Measurements from ENCODE around the gene ISCU.

The ISCU gene

DNA sequence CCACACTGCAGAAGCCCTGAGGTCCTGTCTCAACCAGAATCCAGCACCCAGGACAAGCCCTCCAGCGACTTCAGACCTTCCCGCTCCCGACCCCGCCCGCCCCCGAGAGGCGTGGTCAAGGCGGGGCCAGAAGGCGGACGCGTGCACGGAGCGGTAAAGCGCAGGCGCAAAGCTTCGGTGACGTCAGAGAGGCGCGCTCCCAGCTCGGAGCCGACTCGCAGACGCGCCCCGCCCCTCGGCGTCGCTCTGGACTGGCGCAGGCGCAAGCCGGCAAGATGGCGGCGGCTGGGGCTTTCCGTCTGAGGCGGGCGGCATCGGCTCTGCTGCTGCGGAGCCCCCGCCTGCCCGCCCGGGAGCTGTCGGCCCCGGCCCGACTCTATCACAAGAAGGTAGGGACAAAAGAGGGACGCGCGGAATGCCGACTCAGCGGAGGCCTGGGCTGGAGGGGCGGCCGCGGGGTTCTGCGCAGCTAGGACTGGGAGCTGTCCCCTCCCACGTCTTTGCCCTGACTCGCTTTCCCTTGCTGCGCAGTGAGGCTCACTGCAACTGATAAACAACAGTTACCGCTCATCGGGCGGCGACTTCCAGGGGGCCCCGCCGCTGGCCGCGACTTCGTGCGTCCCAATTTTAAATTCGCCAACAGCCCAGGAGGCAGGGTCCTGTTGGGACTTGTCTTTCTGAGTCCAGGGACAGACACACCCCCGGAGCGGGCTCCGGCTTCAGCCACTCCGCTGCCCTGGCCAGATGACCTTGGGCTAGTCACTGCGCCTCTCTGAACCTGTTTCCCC is at the start of gene ISCU:
Gene ISCU, plus strand, starts transcription at position 249 of the 788 bp plus-strand sequence. Its CDS starts 27 bp downstream, at position 276.
- peak; percentile 95 for DNase-seq (ENCODE audit: low read depth, low spot score)

DNA sequence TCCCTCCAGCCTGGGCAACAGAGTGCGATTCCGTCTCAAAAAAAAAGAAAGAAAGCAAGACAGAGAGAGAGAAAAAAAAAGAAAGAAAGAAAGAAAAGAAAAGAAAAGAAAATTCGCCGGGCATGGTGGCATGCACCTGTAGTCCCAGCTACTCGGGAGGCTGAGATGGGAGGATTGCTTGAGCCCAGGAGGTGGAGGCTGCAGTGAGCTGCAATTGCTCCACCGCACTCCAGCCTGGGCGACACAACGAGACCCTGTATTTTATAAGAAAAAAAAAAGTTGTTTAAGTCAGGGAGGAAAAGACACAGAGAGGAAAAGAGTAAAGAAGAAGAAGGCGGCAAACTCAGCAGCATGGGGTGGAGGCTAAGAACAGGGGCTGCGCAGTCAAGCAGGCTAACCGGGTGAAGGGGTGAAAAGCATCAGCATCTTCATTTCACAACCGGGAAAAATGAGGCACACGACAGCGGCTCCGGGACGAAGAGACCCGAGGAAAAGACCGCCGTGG is 47.9 kb upstream of the ISCU start:
- DNase-seq (ENCODE audit: low read depth, low spot score) = no peak

DNA sequence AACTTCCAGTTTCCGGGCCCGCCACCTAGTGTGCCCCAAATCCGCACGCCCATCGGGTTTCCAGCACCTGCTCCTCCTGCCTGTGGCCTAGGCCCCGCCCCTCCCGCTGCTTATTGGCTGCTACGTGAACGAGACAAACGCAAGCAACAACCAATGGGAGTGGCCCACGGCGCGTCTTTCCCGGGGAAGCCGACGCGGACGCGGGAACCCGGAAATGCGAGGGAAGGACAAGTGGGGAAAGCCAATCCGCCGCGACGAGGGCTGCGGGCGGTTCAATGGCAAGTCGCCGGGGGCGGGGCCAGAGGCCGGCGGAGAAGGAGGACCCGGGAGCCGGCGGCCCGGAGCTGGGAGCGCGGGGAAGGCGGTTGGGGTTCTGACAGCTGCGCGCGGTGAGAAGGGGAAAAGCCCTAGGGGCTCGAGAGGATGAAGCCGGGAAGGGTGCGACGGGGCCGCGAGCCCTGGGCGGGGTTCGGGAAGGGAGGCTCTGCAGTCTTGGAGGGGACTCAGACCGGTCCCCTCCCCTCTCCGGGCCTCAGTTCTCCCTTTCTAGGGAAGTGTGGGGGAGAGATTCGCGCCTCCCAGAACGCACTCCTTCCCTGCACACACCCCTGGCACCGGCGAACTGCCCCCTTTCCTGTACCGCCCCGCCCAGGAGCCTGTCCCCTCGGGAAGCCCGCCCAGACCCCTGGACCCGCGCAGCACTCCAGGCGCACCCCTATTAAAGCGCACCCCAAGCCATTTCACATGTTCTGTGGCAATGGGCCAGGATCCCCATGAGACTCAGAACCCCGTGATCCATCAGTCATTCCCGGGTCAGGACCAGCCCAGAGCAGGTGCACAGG is 47.2 kb upstream of the ISCU start, which contains the start of gene FICD:
Gene FICD, plus strand, starts transcription at position 305 of the 842 bp plus-strand sequence. CDS start 1,696 bp downstream, outside the sequence.
- peak; percentile 97 for DNase-seq (ENCODE audit: low read depth, low spot score)

DNA sequence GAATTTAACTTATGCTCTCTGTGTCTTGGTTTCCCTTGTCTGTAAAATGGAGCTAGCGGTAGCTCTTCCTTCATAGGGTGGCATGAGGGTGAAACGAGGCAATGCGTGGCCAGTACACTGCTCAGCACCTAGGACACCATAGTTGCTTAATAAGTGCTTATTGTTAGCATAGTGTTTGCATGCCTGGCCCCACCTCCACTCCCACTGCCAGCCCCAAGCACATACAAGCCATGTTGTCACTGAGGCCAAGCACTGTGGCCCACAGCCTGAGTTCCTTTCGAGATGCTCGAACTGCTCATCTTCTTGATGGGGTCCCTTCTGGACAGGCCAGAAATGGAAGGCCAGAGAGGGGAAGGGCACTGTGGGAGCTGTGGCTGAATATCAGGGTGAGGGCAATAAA is 46.5 kb upstream of the ISCU start:
- DNase-seq (ENCODE audit: low read depth, low spot score) = no peak

DNA sequence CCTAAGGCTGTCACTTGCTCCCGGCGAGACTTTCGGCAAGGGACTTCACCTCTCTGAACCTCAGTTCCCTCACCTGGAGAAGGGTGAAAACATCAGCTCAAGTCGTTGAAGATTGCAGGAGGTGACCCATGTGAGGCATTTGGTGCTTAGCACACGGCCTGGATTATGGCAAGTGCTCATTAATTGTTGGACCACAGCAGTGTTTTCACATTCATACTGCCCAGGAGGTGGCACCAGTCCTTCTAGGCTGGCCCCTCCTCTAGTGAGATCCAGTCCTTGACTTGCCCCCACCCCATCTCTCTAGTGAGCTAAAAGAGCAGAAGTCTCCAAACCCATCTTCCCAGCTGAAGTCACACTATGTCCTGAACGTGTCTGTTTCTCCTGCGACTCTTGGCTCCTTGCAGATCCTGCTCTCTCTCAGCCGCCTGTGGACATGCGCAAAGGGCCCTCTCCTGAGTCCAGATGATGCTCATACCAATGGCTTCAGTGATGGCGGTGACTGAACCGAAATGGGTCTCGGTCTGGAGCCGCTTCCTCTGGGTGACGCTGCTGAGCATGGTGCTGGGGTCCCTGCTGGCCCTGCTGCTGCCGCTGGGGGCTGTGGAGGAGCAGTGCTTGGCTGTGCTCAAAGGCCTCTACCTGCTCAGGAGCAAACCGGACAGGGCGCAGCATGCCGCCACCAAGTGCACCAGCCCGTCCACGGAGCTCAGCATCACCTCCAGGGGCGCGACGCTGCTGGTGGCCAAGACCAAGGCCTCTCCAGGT is 45.7 kb upstream of the ISCU start:
- no peak for DNase-seq (ENCODE audit: low read depth, low spot score)

DNA sequence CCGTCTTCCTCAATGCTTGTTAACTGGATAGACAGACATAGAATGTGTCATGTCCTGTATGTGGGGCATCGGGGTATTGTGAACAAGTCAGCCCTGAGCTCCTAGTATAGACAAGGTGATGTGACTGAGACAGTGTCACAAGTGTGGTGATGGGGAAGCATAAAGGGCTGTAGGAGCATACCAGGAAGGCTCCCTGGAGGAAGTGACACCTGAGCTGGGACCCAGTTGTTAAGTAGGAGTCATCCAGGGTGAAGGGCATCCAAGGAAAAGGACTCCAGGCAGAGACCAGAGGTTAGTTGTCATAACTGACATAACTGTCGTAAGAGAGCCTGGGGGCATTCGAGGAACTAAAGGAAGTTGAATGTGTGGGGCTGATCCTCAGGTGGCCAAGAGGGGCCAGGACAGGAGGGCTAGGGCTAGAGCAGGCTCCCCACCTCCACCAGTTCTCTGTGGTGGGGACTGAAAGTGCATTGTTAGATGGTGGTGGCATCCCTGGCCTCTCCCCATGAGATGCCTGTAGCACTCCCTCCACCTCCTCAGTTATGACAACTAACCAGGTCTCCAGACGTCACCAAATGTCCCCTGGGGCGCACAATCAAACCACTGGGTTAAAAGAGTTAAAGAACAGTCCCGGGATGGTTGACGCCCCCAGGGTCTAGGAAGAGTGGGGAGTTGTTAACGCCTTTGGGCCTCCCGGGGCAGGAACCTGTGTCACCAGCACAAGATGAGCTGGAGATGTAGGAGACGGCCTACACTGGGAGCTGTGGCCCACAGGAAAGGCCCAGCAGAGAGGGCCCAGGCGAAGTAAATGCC is 44.9 kb upstream of the ISCU start:
- DNase-seq (ENCODE audit: low read depth, low spot score) = no peak

DNA sequence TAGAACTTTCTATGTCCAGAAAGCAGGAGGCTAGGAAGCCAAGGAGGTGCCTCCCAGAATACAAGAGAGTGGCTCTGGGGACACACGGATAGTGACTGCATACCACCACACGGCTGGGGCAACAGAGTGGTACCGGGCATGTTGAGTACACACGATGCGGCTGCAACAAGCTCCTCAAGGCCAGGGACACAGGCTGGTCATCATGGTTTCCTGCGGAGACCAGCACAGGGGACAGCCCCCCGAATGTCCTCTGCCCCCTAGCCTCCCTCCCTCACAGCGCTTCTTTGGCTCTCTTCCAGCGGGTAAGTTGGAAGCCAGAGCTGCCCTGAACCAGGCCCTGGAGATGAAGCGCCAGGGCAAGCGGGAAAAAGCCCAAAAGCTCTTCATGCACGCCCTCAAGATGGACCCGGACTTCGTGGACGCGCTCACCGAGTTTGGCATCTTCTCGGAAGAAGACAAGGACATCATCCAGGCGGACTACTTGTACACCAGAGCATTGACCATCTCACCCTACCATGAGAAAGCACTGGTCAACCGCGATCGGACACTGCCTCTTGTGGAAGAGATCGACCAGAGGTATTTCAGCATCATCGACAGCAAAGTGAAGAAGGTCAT is 44.2 kb upstream of the ISCU start:
- DNase-seq (ENCODE audit: low read depth, low spot score) = no peak

DNA sequence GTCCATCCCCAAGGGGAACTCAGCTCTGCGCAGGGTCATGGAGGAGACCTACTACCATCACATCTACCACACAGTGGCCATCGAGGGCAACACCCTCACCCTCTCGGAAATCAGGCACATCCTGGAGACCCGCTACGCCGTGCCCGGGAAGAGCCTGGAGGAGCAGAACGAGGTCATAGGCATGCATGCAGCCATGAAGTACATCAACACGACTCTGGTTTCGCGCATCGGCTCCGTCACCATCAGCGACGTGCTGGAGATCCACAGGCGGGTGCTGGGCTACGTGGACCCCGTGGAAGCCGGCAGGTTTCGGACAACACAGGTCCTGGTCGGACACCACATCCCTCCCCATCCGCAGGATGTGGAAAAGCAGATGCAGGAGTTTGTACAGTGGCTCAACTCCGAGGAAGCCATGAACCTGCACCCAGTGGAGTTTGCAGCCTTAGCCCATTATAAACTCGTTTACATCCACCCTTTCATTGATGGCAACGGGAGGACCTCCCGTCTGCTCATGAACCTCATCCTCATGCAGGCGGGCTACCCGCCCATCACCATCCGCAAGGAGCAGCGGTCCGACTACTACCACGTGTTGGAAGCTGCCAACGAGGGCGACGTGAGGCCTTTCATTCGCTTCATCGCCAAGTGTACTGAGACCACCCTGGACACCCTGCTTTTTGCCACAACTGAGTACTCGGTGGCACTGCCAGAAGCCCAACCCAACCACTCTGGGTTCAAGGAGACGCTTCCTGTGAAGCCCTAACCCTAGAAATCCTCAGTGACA is 43.5 kb upstream of the ISCU start:
- no peak for DNase-seq (ENCODE audit: low read depth, low spot score)

DNA sequence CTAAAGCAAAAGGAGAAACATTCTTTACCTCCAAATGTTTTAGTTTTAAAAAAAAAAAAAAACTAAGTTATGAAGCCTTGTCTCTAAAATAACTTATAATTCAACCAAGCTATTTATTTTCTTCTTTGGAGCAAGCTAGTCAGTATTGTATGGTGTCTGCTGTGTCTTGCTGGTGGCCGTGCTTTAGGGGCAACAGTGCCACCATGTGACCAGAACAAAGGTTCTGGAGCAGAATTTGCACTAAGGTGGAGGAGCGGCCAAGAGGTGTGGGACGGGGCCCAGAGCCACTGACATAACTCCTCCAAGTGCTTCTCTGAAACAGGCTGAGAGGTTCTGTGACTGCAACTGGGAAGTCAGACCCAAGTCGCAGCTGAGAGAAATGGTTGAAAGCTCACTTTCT is 42.8 kb upstream of the ISCU start:
- DNase-seq (ENCODE audit: low read depth, low spot score) = no peak

DNA sequence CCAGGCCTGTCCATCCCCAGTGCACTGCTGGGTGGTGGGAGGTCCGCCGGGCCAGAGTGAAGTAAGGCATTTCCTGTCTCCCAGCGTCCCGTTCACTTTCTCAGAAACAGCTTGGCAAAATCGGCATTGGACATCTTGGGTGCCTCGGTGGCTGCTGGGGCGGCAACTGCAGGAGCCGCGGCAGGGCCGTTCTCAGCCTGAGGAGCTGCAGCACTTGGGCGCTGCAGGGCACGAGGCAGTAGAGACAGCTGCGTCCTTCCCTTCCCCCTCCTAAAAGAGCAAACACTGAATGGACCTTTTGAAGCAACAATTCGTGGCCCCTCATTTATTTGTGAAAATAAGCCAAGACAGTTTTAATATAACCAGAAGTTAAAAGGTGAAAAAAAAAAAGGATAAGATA is 39.0 kb upstream of the ISCU start:
- no peak for DNase-seq (ENCODE audit: low read depth, low spot score)

DNA sequence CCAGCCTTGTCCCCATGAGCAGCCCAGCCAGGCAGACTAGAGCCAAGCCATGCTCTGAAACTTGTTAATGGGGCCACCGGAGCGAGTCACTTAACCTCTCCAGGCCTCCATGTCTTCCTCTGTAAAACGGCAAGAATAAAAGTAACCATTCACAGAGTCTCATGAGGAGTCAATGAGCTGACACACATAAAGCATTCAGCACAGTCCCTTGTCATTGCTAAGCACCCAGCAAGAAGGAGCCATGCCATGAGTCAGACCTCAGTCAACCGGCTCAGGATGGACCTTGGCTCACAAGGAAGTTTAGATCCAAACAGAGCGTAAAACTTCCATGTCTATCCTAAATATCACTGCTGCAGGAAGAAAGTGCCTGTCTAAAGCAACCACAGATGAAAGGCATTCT is 36.7 kb upstream of the ISCU start:
- no peak for DNase-seq (ENCODE audit: low read depth, low spot score)

DNA sequence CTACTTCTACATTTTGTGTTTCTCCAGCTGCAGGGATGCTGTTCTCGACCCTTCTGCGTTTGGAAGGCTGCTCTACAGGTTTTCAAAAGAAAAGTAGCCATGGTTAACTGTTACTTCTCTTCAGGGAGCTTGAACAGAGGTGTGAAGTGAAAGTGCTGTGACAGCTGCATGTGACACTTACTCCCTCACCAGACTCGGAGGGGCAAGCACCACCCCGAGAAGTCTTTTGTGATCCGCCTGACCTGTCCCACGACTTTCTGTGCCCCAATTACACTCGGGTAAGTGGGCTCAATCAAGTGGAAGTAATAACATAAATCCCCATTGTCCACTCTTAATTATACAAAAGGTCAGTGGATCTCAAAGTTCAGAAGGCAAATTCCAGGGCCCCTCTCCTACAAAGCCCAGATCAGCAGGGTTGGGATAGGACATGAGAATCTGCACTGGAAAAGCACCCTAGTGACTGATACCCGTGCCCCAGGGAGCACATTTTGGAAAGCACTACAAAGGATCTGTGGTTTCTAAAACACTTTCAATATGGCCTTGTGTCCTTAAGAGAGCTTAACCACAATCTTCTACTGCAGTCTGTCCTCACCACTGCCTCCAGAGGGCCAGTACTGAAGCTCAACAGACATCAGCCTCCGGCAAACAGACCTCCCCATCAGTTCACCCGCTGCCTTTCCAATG is 35.8 kb upstream of the ISCU start:
- no peak for DNase-seq (ENCODE audit: low read depth, low spot score)

DNA sequence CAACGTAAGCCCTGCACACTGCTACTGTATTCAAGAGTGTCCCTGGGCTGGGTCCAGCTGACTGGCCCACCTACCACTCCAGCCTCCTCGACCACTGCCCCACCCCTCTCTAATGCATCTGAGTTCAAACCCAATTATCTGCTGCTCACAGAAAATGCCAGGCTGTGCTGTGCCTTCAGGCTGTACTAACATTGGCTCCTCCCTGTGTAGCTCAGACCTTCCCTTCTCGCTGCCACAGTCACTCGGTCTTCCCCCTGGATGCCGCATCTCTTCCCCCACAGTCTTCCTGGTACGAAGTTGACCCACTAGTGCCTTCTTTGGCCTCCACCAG is 35.3 kb upstream of the ISCU start:
- no peak for DNase-seq (ENCODE audit: low read depth, low spot score)

DNA sequence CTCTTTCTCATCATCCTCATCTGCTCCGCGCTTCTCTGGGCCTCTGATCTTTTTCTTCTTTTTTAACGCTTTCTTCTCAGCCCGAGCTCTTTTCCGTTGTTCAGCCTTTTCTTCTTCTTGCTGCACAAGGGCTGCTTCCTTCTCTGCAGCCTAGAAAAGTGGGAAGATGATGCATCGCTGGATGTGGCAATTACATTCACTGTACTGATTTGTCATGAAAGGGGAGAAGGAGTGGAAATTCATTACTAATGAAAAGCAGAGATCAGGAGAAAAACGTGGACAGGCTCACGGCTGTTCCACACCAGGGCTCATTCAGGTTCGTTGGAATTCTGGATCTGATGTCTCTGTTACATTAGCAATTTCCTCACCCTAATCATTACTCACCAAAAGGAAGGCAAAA is 32.2 kb upstream of the ISCU start:
- no peak for DNase-seq (ENCODE audit: low read depth, low spot score)

DNA sequence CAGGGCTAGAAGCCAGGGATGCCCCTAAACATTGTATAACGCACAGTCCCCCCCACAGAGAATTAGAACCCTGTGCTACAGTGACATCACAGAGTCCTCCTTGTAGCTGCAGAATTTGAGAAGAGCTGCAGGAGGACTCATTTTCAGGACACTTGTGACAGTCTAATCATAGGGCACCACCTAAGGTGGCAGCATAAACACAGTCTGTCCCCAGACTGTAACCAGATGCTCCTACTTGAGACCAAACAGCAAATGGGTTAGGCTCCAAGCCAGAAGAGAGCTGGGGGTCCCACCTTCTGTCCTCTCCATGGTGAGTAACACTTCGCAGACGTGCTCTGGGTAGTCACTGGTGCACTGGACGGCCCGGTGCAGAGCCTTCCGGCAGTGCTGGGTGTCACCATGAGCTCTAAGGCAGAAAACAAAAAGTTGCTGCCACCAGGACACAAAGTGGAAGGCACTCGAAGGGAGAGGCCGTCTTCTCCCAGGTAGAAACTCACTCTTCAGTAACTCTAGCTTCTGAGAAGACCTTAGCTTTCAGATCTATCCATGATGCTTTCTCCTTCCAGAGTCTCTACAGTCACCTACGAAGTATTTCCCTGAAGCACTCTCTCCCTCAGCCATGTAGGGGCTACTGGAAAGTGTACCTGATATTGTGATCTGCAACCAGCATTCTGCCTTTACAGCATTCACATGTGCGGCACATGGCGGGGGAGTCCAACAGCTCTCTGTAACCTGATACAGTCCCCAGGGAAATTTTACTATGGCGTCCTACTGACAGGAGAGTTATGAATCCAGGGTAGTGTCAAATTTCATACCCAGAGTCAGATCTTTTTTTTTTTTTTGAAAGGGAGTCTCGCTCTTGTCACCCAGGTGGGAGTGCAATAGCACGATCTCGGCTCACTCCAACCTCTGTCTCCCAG is 30.2 kb upstream of the ISCU start:
- no peak for DNase-seq (ENCODE audit: low read depth, low spot score)

DNA sequence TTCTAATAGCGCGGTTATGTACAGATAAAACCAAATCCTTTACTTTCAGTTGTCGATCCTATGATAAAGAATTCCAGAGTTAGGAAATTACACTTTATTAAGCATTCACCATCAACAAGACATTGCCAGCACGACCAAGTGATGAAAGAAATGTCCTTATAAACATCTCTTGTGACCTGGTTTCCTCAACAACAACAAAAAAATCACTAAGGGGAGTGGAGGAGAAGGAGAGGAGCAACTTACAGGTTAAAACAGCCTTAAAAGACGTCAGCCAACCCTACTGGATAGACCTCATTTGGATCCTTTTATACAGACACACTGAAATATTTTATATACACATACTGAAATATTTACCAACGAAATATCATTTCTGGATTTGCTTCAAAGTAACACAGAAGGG is 24.2 kb upstream of the ISCU start:
- DNase-seq (ENCODE audit: low read depth, low spot score) = no peak

DNA sequence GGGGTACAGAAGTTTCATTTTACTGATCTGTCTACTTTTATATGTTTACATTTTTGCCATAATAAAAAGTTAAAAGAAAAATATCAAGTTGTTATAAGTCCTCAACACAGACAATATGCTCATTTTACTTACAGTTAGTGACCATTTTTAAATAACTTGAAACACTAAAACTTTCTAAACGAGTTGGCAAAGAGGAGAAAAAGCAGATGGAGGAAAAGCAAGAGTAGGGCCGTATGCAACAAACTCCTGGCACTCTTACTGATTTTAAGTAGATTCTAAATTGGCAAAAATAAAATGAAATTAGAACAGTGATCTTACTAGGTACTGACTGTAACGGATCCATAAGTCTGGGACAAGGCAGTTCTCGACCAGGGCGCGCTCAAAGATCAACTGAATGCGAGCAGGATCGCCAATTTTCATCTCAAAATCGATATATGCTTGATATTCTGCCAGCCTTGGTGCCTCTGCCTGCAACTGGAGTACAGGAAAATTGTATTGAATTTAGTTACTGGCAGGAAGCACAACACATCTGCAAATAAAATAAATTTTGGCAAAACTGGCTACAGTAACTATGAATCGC is 23.7 kb upstream of the ISCU start:
- no peak for DNase-seq (ENCODE audit: low read depth, low spot score)

DNA sequence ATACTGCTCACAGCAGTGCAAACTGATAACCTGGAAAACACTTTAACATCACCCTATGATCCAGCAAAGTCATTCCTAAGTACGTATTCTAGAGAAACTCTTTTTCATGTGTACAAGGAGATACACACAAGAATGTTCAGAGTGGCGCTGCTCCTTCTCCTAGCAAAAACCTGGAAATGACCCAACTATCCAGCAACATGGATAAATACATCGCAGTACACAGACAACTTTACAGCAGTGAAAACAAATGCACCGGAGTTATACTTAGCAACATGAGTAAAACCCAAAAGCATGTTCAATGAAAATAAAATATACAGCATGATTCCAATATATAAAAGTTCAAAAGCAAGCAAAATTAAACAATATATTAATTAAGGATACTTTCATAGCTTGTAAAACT is 20.1 kb upstream of the ISCU start:
- no peak for DNase-seq (ENCODE audit: low read depth, low spot score)

Data from smooth muscle cell of the brain vasculature (primary cell).